ENCODE results near the gene PIWIL1. TPM values are rescaled to one million over a fixed set of nuclear protein-coding genes. Genes with fewer than 3 reads are reported as not detected.

The PIWIL1 gene
- total RNA-seq, 1 experiment from 2014 or later = not detected

- TF ChIP-seq CTCF (conservative IDR thresholded peaks at IDR 0.05) = no peak
- H3K4me3 Mint-ChIP-seq = no peak overlapping the region
- Histone ChIP-seq H3K4me1 (ENCODE audit: insufficient read depth, low read length) (no peaks in the 10 kb centered on the region), H2AK5ac (ENCODE audit: insufficient read length, low read length) (no peak overlapping the region), H3T11ph (ENCODE audit: low read length) (no peak overlapping the region), H2BK12ac (ENCODE audit: insufficient read length, low read depth, low read length) (no peak overlapping the region), H3K79me1 (ENCODE audit: insufficient read depth, low read depth, low read length, poor library complexity, severe bottlenecking) (no peaks in the 10 kb centered on the region), H2BK5ac (ENCODE audit: insufficient read length, low read length) (no peak overlapping the region), H3K9ac (ENCODE audit: extremely low read depth, insufficient read length, low read length) (no peak overlapping the region), H3K9me3 (ENCODE audit: control insufficient read depth, low read depth, low read length) (no peaks in the 10 kb centered on the region), H2BK120ac (ENCODE audit: low read depth, low read length, poor library complexity, severe bottlenecking) (no peak overlapping the region), H4K5ac (ENCODE audit: insufficient read length, low read depth, low read length) (no peak overlapping the region), H3K4ac (ENCODE audit: low read depth, low read length) (no peak overlapping the region), H3K14ac (ENCODE audit: insufficient read depth, low read length) (no peak overlapping the region), H3K27ac (ENCODE audit: insufficient read length, low read depth, low read length) (no peak overlapping the region), H3K4me2 (ENCODE audit: insufficient read depth, insufficient read length, low read length) (no peak overlapping the region), H3K27me3 (ENCODE audit: insufficient read depth, low read length) (peaks cover 2% of the 10 kb centered on the region; the same call in 1 of the 2 replicates), H3K18ac (ENCODE audit: insufficient read length, low read depth, low read length) (no peak overlapping the region), H2AFZ (ENCODE audit: low read length) (no peak overlapping the region), H2BK15ac (ENCODE audit: low read depth, low read length) (no peak overlapping the region), H3K79me2 (ENCODE audit: insufficient read depth, low read length) (no peaks in the 10 kb centered on the region), H4K8ac (replicated peaks; ENCODE audit: insufficient read length, low read depth, low read length) (no peak overlapping the region), H2BK20ac (ENCODE audit: low read depth, low read length, poor library complexity, severe bottlenecking) (no peak overlapping the region), H3K56ac (ENCODE audit: insufficient read length, low read depth, low read length) (no peak overlapping the region), H3K23ac (ENCODE audit: insufficient read length, low read depth, low read length) (no peak overlapping the region), H4K91ac (ENCODE audit: insufficient read length, low read depth, low read length) (no peak overlapping the region), H4K20me1 (ENCODE audit: control insufficient read depth, insufficient read depth, insufficient read length) (no peaks in the 10 kb centered on the region), H3K23me2 (ENCODE audit: insufficient read length, low read depth, low read length, poor library complexity, severe bottlenecking) (no peaks in the 10 kb centered on the region)
- no peaks in the 10 kb centered on the region for H3K36me3 Mint-ChIP-seq (ENCODE audit: insufficient read depth in 1 of 3, low read depth in 3 of 3)
- H3K4me1 Mint-ChIP-seq = peaks cover 7 to 8% of the 10 kb centered on the region in 2 experiments
- H3K9me3 Mint-ChIP-seq = peaks cover 0 to 6% of the 10 kb centered on the region in 2 experiments; a peak in 2 of 5 replicates
- WGBS (ENCODE audit: extremely low coverage, insufficient read length, low lambda C conversion rate) = no CpG with 5 or more reads among the region's 6 CpGs
- peak; percentile 56 for DNase-seq
- peak overlapping the region in 2 of 3 experiments; percentile 1 to 49; a peak in 3 of 7 replicates for H3K27ac Mint-ChIP-seq
- peaks cover 67% of the 10 kb centered on the region for H3K27me3 Mint-ChIP-seq (ENCODE audit: low read depth)
Observed at GRCh38 chr12:130299574-130299973, 38.1 kb upstream of the PIWIL1 start.
